Neural cell (in vitro differentiated cells): ENCODE data around the gene DGKG. TPM values are rescaled to one million over a fixed set of nuclear protein-coding genes. Genes with fewer than 3 reads are reported as not detected.

Experiments
- H2AFZ ChIP-seq: fragments of 200-600, 300-800 bp; sonication (generic), shearing (Covaris generic); 2 replicates; pipeline ENCODE4 v1.6.0; 2014; ENCODE audit warnings: low read depth, mild to moderate bottlenecking, antibody characterized with exemption, low read length, moderate library complexity
- H3F3A ChIP-seq: fragments of 200-600 bp; shearing (Covaris generic); 2 replicates; pipeline ENCODE4 v1.6.1; 2016; ENCODE audit warnings: mild to moderate bottlenecking, moderate library complexity, mixed read lengths, antibody characterized with exemption, low read length; ENCODE audit not compliant: insufficient read depth, poor library complexity, severe bottlenecking
- H3K27ac ChIP-seq: fragments of 200-600, 300-800 bp; sonication (generic), shearing (Covaris generic); 2 replicates; pipeline ENCODE4 v1.5.1; 2014; ENCODE audit warnings: mild to moderate bottlenecking, low read length, moderate library complexity
- H3K27me3 ChIP-seq: fragments of 300-800, 200-600 bp; sonication (generic), shearing (Covaris generic); 2 replicates; pipeline ENCODE4 v1.6.0; 2014; ENCODE audit warnings: mild to moderate bottlenecking, low read depth, low read length, moderate library complexity; ENCODE audit not compliant: insufficient read depth
- H3K36me3 ChIP-seq: fragments of 300-800, 200-600 bp; sonication (generic), shearing (Covaris generic); 2 replicates; pipeline ENCODE4 v1.5.1; 2014; ENCODE audit warnings: mild to moderate bottlenecking, antibody characterized with exemption, low read length, moderate library complexity; ENCODE audit not compliant: insufficient read depth
- H3K4me2 ChIP-seq: fragments of 300-800, 200-600 bp; sonication (generic), shearing (Covaris generic); 2 replicates; pipeline ENCODE4 v1.6.0; 2014; ENCODE audit warnings: mild to moderate bottlenecking, low read length
- H3K4me3 ChIP-seq: fragments of 300-800, 200-600 bp; sonication (generic), shearing (Covaris generic); 2 replicates; pipeline ENCODE4 v1.5.1; 2014; ENCODE audit warnings: mild to moderate bottlenecking, low read length, moderate library complexity
- H3K79me2 ChIP-seq: fragments of 200-600 bp; shearing (Covaris generic); replicated peaks from 2 replicates; pipeline ENCODE4 v1.6.0; 2014; ENCODE audit warnings: mild to moderate bottlenecking, low read length, moderate library complexity; ENCODE audit not compliant: insufficient read depth
- H3K9ac ChIP-seq: fragments of 300-800, 200-600 bp; sonication (generic), shearing (Covaris generic); 2 replicates; pipeline ENCODE4 v1.6.1; 2016; ENCODE audit warnings: mild to moderate bottlenecking, low read length, mixed read lengths
- H3K9me2 ChIP-seq: fragments of 200-600 bp; shearing (Covaris generic); 2 replicates; pipeline ENCODE4 v1.6.1; 2016; ENCODE audit warnings: mild to moderate bottlenecking, low read length, mixed read lengths; ENCODE audit not compliant: insufficient read depth
- H3K9me3 ChIP-seq: fragments of 200-600, 300-800 bp; sonication (generic), shearing (Covaris generic); 2 replicates; pipeline ENCODE4 v1.6.1; 2016; ENCODE audit warnings: mild to moderate bottlenecking, mixed run types, low read length, moderate library complexity, mixed read lengths
- H4K20me1 ChIP-seq: fragments of 200-600 bp; shearing (Covaris generic); 2 replicates; pipeline ENCODE4 v1.6.1; 2016; ENCODE audit warnings: mild to moderate bottlenecking, mixed run types; ENCODE audit not compliant: insufficient read depth
- EP300 ChIP-seq: fragments of 450-650 bp; conservative IDR thresholded peaks from 2 replicates; pipeline ENCODE4 v1.6.1; 2014; ENCODE audit warnings: antibody characterized with exemption, mild to moderate bottlenecking, moderate library complexity; ENCODE audit not compliant: poor library complexity, severe bottlenecking
- EZH2 ChIP-seq: fragments of 200-600, 300-800 bp; shearing (Covaris generic), sonication (generic); IDR thresholded peaks from 2 replicates; pipeline ENCODE4 v1.6.1; 2014; ENCODE audit warnings: antibody characterized with exemption, low read length, borderline replicate concordance, mild to moderate bottlenecking; ENCODE audit not compliant: insufficient read depth, poor library complexity, severe bottlenecking
- MXI1 ChIP-seq: fragments of 450-650 bp; conservative IDR thresholded peaks from 2 replicates; pipeline ENCODE4 v1.6.1; 2014; ENCODE audit warnings: antibody characterized with exemption, mild to moderate bottlenecking; ENCODE audit not compliant: poor library complexity, severe bottlenecking
- POLR2AphosphoS5 ChIP-seq: IDR thresholded peaks from 2 replicates; pipeline ENCODE4 v1.6.1; 2012
- RAD21 ChIP-seq: fragments of 450-650 bp; conservative IDR thresholded peaks from 2 replicates; pipeline ENCODE4 v1.6.1; 2014; ENCODE audit warnings: antibody characterized with exemption, mild to moderate bottlenecking, moderate library complexity
- SMC3 ChIP-seq: fragments of 450-650 bp; conservative IDR thresholded peaks from 2 replicates; pipeline ENCODE4 v1.6.1; 2014; ENCODE audit warnings: antibody characterized with exemption, mild to moderate bottlenecking, moderate library complexity; ENCODE audit not compliant: poor library complexity
- TAF1 ChIP-seq: IDR thresholded peaks from 2 replicates; pipeline ENCODE4 v1.6.1; 2012; ENCODE audit warnings: low read depth
- polyA plus RNA-seq: library from polyadenylated mRNA; depleted of rRNA; stranded (reverse); fragments of >200 nt; gene quantifications from 2 replicates; pipeline ENCODE4 v1.2.3, GENCODE V29; 2014
- TF ChIP-seq, protein P1 (sequence below): IDR thresholded peaks from 2 replicates; pipeline ENCODE4 v1.6.1; 2012; ENCODE audit warnings: borderline replicate concordance
- TF ChIP-seq, protein P2 (sequence below): fragments of 450-650 bp; IDR thresholded peaks from 2 replicates; pipeline ENCODE4 v1.5.1; 2014; ENCODE audit warnings: antibody characterized with exemption, mild to moderate bottlenecking, moderate library complexity; ENCODE audit not compliant: poor library complexity, severe bottlenecking

The DGKG gene
- polyA plus RNA-seq, 1 donor from 2014 or later = not detected

DNA sequence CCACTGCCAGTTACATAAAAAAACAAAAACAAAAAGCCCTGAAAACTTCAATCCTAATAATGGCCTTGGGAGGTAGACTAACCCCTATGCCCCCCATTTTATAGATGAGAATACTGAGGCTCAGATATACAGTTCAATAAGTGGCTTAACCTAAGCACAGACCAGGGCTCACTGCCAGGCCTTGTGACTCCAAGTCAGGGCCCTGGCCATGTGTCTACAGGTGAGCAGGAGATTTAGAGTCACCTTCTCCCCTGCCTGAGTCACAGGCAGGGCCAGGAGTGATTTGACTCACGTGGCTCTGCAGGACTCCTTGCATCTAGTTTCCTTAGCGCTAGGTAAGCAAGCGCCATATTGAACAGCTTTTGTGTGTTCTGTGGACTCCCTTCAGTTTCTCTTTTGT lies 154.5 kb downstream of the DGKG start:
- no peak overlapping the region for H3K9ac ChIP-seq
- no peaks in the 10 kb centered on the region for H3K27me3 ChIP-seq
- no peaks in the 10 kb centered on the region for H3F3A ChIP-seq
- H3K36me3 ChIP-seq = no peaks in the 10 kb centered on the region
- no peak overlapping the region for H3K4me2 ChIP-seq
- H3K4me3 ChIP-seq = no peak overlapping the region
- no peak overlapping the region for H2AFZ ChIP-seq
- TF ChIP-seq, protein P1, sequence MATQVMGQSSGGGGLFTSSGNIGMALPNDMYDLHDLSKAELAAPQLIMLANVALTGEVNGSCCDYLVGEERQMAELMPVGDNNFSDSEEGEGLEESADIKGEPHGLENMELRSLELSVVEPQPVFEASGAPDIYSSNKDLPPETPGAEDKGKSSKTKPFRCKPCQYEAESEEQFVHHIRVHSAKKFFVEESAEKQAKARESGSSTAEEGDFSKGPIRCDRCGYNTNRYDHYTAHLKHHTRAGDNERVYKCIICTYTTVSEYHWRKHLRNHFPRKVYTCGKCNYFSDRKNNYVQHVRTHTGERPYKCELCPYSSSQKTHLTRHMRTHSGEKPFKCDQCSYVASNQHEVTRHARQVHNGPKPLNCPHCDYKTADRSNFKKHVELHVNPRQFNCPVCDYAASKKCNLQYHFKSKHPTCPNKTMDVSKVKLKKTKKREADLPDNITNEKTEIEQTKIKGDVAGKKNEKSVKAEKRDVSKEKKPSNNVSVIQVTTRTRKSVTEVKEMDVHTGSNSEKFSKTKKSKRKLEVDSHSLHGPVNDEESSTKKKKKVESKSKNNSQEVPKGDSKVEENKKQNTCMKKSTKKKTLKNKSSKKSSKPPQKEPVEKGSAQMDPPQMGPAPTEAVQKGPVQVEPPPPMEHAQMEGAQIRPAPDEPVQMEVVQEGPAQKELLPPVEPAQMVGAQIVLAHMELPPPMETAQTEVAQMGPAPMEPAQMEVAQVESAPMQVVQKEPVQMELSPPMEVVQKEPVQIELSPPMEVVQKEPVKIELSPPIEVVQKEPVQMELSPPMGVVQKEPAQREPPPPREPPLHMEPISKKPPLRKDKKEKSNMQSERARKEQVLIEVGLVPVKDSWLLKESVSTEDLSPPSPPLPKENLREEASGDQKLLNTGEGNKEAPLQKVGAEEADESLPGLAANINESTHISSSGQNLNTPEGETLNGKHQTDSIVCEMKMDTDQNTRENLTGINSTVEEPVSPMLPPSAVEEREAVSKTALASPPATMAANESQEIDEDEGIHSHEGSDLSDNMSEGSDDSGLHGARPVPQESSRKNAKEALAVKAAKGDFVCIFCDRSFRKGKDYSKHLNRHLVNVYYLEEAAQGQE = no peak
- TF ChIP-seq TAF1 = no peak
- TF ChIP-seq RAD21 = no peak
- TF ChIP-seq POLR2AphosphoS5 = no peak
- no peak overlapping the region for H3K27ac ChIP-seq
- H4K20me1 ChIP-seq = no peaks in the 10 kb centered on the region
- no peaks in the 10 kb centered on the region for H3K9me2 ChIP-seq
- H3K9me3 ChIP-seq = no peaks in the 10 kb centered on the region
- no peaks in the 10 kb centered on the region for H3K79me2 ChIP-seq

DNA sequence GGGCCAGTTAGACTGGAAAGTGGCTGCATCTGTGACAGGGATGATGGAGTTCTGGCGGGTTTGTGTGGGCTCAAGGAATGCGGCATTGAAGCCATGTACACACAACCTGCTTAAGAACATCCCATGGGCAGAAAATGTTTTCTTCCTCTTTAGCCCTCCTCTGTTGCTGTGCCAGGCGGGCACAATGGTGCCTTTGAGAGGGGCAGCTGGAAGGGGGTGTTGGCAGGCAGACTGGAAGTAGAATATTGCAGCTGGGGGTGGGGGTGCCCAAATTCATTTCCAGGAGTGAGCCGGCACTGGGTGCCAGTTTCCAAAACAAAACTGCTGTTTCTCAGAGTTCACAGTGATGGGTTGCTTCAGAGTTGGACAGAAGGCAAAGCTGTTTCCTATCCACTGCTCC lies 161.3 kb downstream of the DGKG start:
- H3K9me2 ChIP-seq = no peaks in the 10 kb centered on the region
- no peak overlapping the region for H3K27ac ChIP-seq
- H3K9ac ChIP-seq = no peak overlapping the region
- TF ChIP-seq MXI1 = no peak
- H3K79me2 ChIP-seq = no peaks in the 10 kb centered on the region
- H3K36me3 ChIP-seq = no peaks in the 10 kb centered on the region
- H3K27me3 ChIP-seq = peaks cover 2% of the 10 kb centered on the region
- no peak overlapping the region for H2AFZ ChIP-seq
- H3K9me3 ChIP-seq = no peaks in the 10 kb centered on the region
- H3F3A ChIP-seq = no peaks in the 10 kb centered on the region
- no peak overlapping the region for H3K4me3 ChIP-seq
- no peaks in the 10 kb centered on the region for H4K20me1 ChIP-seq
- no peak overlapping the region for H3K4me2 ChIP-seq

- Histone ChIP-seq H3K79me2 (no peaks in the 10 kb centered on the region), H3K9ac (no peak overlapping the region), H3K4me3 (no peak overlapping the region), H2AFZ (no peak overlapping the region), H4K20me1 (no peaks in the 10 kb centered on the region), H3K27me3 (peaks cover 24% of the 10 kb centered on the region), H3F3A (no peaks in the 10 kb centered on the region), H3K9me2 (no peaks in the 10 kb centered on the region), H3K27ac (no peak overlapping the region), H3K36me3 (no peaks in the 10 kb centered on the region), H3K9me3 (no peaks in the 10 kb centered on the region), H3K4me2 (no peak overlapping the region)
- TF ChIP-seq EZH2 (no peak), SMC3 (no peak)
These were observed 163.6 kb downstream of the DGKG start for GRCh38 chr3:186198442-186198841.

GRCh38 chr3:186194451-186194811 lies 167.6 kb downstream of the DGKG start:
- no peaks in the 10 kb centered on the region for H3K9me2 ChIP-seq
- H3K9me3 ChIP-seq = no peaks in the 10 kb centered on the region
- TF ChIP-seq TAF1 = no peak
- no peak for TF ChIP-seq EP300
- TF ChIP-seq, protein P1 = no peak
- TF ChIP-seq SMC3 = no peak
- no peak for TF ChIP-seq EZH2
- TF ChIP-seq, protein P2, sequence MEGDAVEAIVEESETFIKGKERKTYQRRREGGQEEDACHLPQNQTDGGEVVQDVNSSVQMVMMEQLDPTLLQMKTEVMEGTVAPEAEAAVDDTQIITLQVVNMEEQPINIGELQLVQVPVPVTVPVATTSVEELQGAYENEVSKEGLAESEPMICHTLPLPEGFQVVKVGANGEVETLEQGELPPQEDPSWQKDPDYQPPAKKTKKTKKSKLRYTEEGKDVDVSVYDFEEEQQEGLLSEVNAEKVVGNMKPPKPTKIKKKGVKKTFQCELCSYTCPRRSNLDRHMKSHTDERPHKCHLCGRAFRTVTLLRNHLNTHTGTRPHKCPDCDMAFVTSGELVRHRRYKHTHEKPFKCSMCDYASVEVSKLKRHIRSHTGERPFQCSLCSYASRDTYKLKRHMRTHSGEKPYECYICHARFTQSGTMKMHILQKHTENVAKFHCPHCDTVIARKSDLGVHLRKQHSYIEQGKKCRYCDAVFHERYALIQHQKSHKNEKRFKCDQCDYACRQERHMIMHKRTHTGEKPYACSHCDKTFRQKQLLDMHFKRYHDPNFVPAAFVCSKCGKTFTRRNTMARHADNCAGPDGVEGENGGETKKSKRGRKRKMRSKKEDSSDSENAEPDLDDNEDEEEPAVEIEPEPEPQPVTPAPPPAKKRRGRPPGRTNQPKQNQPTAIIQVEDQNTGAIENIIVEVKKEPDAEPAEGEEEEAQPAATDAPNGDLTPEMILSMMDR = no peak
- no peak for TF ChIP-seq POLR2AphosphoS5
- no peak for TF ChIP-seq MXI1
- no peak for TF ChIP-seq RAD21
- H3K36me3 ChIP-seq = no peaks in the 10 kb centered on the region
- no peaks in the 10 kb centered on the region for H4K20me1 ChIP-seq
- peak overlapping the region; percentile 74 for H3K4me3 ChIP-seq
- no peak overlapping the region for H2AFZ ChIP-seq
- H3K27me3 ChIP-seq = peaks cover 40% of the 10 kb centered on the region
- H3K79me2 ChIP-seq = no peaks in the 10 kb centered on the region
- peak overlapping the region; percentile 59 for H3K9ac ChIP-seq
- H3K4me2 ChIP-seq = peak overlapping the region; percentile 39
- no peaks in the 10 kb centered on the region for H3F3A ChIP-seq
- no peak overlapping the region for H3K27ac ChIP-seq
